ENCODE data around the gene IFNL3.
"Not testable (repeated sequence)": the region's sequence is repeated elsewhere in the genome, so short reads cannot be mapped to it uniquely, and the experiment has no call there.

GRCh38 chr19:39268531-39269223 is 23.9 kb upstream of the IFNL3 start:
- TF ChIP-seq CTCF, POLR2A (IDR thresholded peaks at IDR 0.05): not testable (repeated sequence)

All from heart left ventricle (tissue), 13 donors.